Activated CD8-positive, alpha-beta memory T cell treated with anti-CD3 and anti-CD28 coated beads, Interleukin-2, amount 50 U/mL, for 1 hour (primary cell): ENCODE measurements around the gene CLASP1.
"Not testable (repeated sequence)": the region's sequence is repeated elsewhere in the genome, so short reads cannot be mapped to it uniquely, and the experiment has no call there.

Experiments used
- DNase-seq: peaks from one replicate; pipeline ENCODE4 v3.0.0-alpha.2; 2020; ENCODE audit errors: extremely low read depth

Gene CLASP1

GRCh38 chr2:121349721-121350401, 299.4 kb downstream of the CLASP1 start:
- DNase-seq, result no peak

DNA sequence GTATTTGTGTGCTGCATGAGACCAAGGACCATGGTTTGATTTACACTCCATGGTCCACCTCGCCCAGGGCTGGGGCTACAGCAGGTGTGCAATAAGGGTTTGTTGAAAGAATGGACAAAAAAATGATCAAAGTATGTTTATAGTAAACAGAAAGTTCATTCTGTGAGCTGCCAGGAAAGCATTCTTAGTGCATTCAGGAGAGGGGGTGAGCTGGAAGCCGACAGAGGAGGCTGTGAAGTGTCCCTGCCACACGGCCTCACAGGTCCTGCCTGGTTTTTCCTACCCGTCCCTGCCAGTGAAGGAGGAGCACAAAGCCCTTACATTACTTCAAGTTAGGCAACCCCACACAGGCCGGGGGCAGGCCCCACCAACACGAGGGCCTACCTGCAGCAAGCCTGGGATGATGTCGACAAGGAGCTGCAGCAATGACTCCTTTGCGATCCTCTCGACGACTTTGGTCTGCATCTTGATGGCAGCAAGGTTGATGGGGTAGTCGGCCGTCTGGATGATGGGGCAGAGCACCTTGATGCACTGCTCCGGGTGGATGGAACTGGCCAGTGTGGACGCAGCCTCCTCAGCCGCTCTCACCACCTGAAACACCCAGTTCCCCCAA, 301.0 kb downstream of the CLASP1 start:
- DNase-seq, result no peak

GRCh38 chr2:121346859-121347258, 302.4 kb downstream of the CLASP1 start:
- no peak for DNase-seq

DNA sequence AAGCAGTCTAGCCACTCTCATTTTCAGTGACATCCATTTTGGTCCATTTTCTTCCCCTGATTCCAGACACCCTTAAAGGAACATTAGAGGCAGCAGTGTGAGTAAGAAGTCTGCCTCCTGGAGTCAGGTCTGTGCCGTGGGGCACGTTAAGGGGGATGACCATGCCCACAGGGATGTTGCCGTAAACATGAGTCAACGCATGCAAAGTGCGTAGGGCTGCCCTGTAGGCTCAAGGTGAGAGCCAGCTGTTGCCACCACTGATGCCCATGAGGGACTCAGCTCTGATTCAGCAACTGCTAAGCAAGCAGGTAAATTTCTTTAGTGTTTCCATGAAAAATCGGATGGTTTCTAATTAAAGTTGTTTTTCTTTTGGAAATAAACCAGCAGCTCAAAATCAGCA, 302.9 kb downstream of the CLASP1 start:
- DNase-seq, result no peak

- no peak for DNase-seq
These were observed 303.4 kb downstream of the CLASP1 start for GRCh38 chr2:121345887-121346286.

GRCh38 chr2:121345101-121345500, 304.2 kb downstream of the CLASP1 start:
- no peak for DNase-seq

GRCh38 chr2:121343828-121344399, 305.3 kb downstream of the CLASP1 start:
- DNase-seq, result not testable (repeated sequence)

DNA sequence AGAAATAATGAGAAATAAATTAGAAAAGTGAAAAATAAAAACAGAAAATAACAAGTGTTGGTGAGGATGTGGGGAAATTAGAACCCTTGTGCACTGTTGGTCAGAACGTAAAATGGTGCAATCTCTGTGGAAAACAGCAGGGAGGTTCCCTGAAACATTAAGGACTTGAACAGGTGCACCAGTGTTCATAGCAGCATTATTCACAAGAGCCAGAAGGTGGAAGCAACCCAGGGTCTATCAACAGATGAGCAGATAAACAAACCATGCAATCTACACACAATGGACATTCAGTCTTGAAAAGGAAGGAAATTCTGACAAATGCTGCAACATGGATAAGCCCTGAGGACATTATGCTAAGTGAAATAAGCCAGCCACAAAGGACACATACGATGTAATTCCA, 306.1 kb downstream of the CLASP1 start:
- no peak for DNase-seq

DNA sequence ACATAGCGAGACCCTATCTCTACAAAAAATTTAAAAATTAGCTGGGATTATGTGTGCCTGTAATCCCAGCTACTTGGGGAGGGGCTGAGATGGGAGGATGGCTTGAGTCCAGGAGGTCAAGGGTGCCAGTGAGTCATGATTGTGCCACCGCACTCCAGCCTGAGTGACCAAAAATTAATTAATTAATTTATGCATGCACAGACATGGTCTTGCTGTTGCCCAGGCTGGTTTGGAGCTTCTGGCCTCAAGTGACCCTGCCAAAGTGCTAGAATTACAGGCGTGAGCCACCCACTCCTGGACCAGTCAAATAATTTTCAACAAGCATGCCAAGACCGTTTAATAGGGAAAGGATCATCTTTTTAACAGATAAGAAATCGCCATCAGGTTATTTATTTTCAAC, 306.5 kb downstream of the CLASP1 start:
- DNase-seq, result no peak

DNA sequence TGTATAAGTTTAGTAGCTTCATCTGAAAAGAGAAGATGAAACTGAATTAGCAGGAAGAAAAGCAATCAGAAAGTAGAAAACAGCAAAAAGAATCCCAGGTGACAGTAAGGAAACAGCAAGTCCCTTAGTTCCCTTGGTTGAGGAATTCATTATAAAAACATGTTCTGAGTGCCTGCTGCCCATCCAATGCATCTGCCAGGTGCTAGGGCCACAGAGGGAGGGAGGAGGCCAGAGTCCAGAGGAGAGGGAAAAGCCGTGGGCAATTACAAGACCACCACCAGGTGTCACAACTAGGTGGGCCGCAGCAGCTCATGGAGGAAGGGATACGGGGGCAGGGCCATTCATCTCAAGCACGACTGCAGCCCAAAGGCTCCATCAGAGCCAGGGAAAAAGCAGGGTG, 308.3 kb downstream of the CLASP1 start:
- no peak for DNase-seq

GRCh38 chr2:121338281-121338680, 311.0 kb downstream of the CLASP1 start:
- no peak for DNase-seq

- DNase-seq, result no peak
These were observed 312.6 kb downstream of the CLASP1 start for GRCh38 chr2:121336528-121337294.

GRCh38 chr2:121335294-121336290, 313.7 kb downstream of the CLASP1 start:
- no peak for DNase-seq

GRCh38 chr2:121334581-121335293, 314.5 kb downstream of the CLASP1 start:
- DNase-seq, result no peak

- DNase-seq, result no peak
These were observed 315.3 kb downstream of the CLASP1 start for GRCh38 chr2:121333834-121334558.

GRCh38 chr2:121333231-121333630, 316.0 kb downstream of the CLASP1 start:
- no peak for DNase-seq

GRCh38 chr2:121331324-121331723, 317.9 kb downstream of the CLASP1 start:
- DNase-seq, result not testable (repeated sequence)

GRCh38 chr2:121330921-121331320, 318.3 kb downstream of the CLASP1 start:
- DNase-seq, result no peak

DNA sequence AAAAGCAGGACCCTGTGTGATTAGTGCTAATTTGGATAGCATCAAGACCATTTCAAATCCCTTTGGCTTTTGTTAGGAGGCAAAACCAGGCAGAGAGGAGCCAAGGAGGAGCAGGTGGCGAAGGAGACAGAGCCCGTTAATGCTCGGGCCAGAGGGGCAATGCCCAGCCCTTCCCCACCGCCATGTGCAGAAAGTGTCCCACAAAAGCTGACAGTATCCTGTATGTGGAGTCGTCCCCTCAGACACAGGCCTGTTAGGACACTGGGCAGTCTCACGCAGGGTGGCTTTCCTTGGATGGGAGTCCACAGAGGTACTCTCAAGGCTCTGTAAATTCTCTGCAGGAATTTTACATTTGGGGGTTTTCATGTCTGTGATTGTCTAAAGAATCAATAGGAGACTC, 319.5 kb downstream of the CLASP1 start:
- DNase-seq, result no peak

DNA sequence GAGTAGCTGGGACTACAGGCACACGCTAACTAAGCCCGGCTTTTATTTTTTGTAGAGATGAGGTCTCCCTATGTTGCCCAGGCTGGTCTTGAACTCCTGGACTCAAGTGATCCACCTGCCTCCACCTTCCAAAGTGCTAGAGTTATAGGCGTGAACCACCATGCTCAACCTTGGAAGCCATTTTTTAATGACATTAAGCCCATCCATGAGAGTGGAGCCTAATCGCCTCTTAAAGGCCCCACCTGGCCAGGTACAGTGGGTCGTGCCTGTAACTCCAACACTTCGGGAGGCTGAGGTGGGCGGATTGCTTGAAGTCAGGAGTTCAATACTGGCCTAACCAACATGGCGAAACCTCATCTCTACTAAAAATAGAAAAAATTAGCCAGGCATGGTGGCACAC, 322.6 kb downstream of the CLASP1 start:
- DNase-seq, result no peak
